Hepatocyte (in vitro differentiated cells): ENCODE data around the gene SPRED2.

Source experiments
- EZH2 ChIP-seq: fragments of 200-600 bp; sonication (generic); IDR thresholded peaks from 2 replicates; pipeline ENCODE4 v1.6.1; 2016; ENCODE audit warnings: antibody characterized with exemption, mild to moderate bottlenecking, borderline replicate concordance
- TF ChIP-seq, protein P1 (sequence below): fragments of 200-600 bp; sonication (generic); IDR thresholded peaks from 2 replicates; pipeline ENCODE4 v1.5.1; 2016; ENCODE audit warnings: antibody characterized with exemption, mild to moderate bottlenecking; ENCODE audit not compliant: poor library complexity

DNA sequence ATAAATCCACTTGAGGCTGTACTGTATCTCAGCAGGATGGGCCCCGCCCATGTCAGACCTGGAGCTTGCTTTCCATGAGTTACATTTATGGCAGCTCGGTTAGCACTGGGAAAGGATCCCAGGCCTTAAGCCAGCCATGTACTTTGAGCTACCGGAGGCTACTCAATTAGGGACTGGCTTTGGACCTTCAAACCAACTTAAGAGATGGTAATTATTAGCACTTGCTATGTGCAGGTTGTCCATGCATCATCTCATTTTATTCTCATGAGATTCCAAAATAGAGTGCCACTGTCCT, 140.3 kb downstream of the SPRED2 start:
- TF ChIP-seq, protein P1, sequence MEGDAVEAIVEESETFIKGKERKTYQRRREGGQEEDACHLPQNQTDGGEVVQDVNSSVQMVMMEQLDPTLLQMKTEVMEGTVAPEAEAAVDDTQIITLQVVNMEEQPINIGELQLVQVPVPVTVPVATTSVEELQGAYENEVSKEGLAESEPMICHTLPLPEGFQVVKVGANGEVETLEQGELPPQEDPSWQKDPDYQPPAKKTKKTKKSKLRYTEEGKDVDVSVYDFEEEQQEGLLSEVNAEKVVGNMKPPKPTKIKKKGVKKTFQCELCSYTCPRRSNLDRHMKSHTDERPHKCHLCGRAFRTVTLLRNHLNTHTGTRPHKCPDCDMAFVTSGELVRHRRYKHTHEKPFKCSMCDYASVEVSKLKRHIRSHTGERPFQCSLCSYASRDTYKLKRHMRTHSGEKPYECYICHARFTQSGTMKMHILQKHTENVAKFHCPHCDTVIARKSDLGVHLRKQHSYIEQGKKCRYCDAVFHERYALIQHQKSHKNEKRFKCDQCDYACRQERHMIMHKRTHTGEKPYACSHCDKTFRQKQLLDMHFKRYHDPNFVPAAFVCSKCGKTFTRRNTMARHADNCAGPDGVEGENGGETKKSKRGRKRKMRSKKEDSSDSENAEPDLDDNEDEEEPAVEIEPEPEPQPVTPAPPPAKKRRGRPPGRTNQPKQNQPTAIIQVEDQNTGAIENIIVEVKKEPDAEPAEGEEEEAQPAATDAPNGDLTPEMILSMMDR = no peak
- no peak for TF ChIP-seq EZH2
